Ectodermal cell (in vitro differentiated cells): ENCODE measurements around the gene ARHGEF12.

Experiments
- H3K27ac ChIP-seq: 2 replicates; pipeline ENCODE4 v1.7.0; 2013; ENCODE audit warnings: mild to moderate bottlenecking, low read depth, low read length; ENCODE audit not compliant: insufficient read depth, poor library complexity, severe bottlenecking
- H3K27me3 ChIP-seq: 2 replicates; pipeline ENCODE4 v1.7.0; 2013; ENCODE audit warnings: mild to moderate bottlenecking, low read length; ENCODE audit not compliant: insufficient read depth, control insufficient read depth, poor library complexity, severe bottlenecking
- H3K36me3 ChIP-seq: one replicate; pipeline ENCODE4 v1.7.0; 2013; ENCODE audit warnings: low read length; ENCODE audit not compliant: control insufficient read depth, insufficient read depth
- H3K4me1 ChIP-seq: one replicate; pipeline ENCODE4 v1.7.0; 2013; ENCODE audit warnings: low read length; ENCODE audit not compliant: control insufficient read depth, insufficient read depth
- H3K4me3 ChIP-seq: 2 replicates; pipeline ENCODE4 v1.7.0; 2013; ENCODE audit warnings: low read depth, low read length, control low read depth; ENCODE audit not compliant: insufficient read depth
- H3K9me3 ChIP-seq: 2 replicates; pipeline ENCODE4 v1.7.0; 2013; ENCODE audit warnings: mild to moderate bottlenecking, low read length, moderate library complexity; ENCODE audit not compliant: control insufficient read depth
- WGBS, 2 experiments: methylation state at CpG; one replicate each; pipeline ENCODE4 v1.1.7; 2013; ENCODE audit warnings: missing lambda C conversion rate in 2 of 2; 5-methylcytosine and 5-hydroxymethylcytosine counted together

ARHGEF12 gene

GRCh38 chr11:120331301-120331996 lies 4.8 kb upstream of the ARHGEF12 start:
- Histone ChIP-seq H3K36me3 (peaks cover 8% of the 10 kb centered on the region), H3K27me3 (no peaks in the 10 kb centered on the region), H3K9me3 (no peaks in the 10 kb centered on the region), H3K4me3 (no peak overlapping the region), H3K4me1 (peaks cover 2% of the 10 kb centered on the region), H3K27ac (no peak overlapping the region)
- whole genome bisulfite sequencing, 2 experiments, result 93 to 97% methylated on average over 2 of the region's 2 CpGs

DNA sequence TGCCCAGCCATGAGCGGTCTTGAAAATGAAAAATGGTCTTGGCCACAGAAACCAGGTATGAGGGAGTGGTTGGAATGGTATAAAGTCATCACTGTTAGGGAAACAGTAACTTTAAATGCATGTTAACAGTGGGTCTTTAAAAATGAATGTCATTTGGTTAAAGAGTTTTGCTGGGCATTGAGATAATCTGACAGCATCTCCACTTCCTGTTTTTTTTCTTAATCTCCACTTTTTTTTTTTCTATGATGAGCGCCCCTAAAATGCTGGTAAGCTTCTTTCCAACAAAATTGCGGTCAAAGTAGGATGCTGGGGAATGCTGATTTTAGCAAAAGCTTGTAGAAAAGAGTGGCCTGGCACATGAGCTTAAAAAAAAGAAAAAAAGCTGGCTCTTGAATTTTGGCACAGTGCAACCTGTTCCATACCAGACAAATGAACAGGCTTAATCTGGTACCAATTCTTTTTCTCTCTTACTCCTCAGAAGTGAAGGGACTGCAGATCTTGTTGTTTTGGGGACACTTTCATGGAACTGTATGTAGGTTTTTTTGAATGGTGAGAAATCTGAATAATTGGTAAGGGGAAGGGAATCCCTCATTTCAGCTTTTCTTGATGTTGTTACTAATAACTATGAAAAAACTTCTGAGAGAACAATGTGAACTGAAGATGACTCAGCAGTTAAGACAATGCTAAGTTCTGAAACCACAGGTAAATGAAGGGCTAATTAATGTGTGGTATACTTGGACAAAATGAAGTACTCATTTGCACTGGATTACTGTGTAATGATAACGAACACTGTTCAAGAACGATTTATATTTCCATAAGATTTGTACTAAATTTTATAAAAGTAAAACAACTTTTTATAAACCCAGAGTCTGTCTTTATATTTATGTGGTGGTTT lies 3.1 kb upstream of the ARHGEF12 start:
- 95 to 98% methylated on average over 3 of the region's 5 CpGs for WGBS, 2 experiments
- Histone ChIP-seq H3K27ac (no peak overlapping the region), H3K4me1 (no peaks in the 10 kb centered on the region)

DNA sequence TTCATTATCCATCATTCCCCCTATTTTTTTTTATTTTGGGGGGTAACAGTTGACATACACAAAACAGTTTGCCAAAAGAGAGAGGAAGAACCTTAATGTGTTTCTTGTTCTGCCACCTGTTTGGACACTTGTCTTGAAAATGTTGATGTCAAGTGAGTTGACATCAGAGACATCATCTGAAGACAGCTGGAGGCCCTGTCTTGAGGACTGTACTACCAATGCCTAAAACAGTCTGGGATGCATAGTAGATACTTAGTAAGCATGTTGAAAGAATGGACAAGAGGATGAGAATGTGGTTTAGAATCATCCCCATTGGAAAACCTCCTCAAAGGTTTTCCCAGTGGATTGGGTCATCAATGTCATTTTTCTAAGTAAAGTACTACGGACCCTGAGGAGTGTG lies 2.4 kb upstream of the ARHGEF12 start:
- peaks cover 8% of the 10 kb centered on the region for H3K36me3 ChIP-seq
- H3K9me3 ChIP-seq, result no peaks in the 10 kb centered on the region
- H3K4me1 ChIP-seq, result no peaks in the 10 kb centered on the region
- 93 to 94% methylated on average over 1 of the region's 1 CpG for WGBS, 2 experiments
- no peaks in the 10 kb centered on the region for H3K27me3 ChIP-seq
- no peak overlapping the region for H3K4me3 ChIP-seq
- H3K27ac ChIP-seq, result no peak overlapping the region

More for the DNA sequence above, 3.1 kb upstream of the ARHGEF12 start:
- Histone ChIP-seq H3K36me3 (peaks cover 8% of the 10 kb centered on the region), H3K9me3 (no peaks in the 10 kb centered on the region), H3K27me3 (no peaks in the 10 kb centered on the region), H3K4me3 (no peak overlapping the region)

DNA sequence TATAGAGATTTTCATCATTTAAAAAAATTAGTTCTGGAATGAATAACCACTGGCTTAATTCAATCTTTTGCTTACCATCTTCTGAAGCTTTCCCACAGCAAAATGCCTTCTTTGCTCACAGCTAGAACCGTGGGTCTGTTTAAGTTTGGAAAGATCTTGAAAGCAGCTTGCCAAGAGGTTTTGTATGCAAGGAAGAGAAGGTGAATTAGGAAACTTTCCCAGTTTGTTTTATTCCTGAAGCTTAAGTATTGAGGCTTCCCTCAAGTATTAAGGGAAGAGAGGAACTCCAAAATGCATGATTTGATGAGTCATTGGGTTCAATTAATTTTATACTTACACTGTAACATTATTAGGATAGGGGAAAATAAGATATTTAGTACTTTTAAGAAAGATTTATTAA lies 1.9 kb upstream of the ARHGEF12 start:
- Histone ChIP-seq H3K9me3 (no peaks in the 10 kb centered on the region), H3K27me3 (no peaks in the 10 kb centered on the region), H3K4me1 (peaks cover 2% of the 10 kb centered on the region), H3K4me3 (no peak overlapping the region), H3K36me3 (peaks cover 8% of the 10 kb centered on the region), H3K27ac (no peak overlapping the region)
- 50 to 74% methylated on average over 1 of the region's 1 CpG for WGBS, 2 experiments

- H3K27me3 ChIP-seq, result no peaks in the 10 kb centered on the region
- H3K27ac ChIP-seq, result no peak overlapping the region
- peaks cover 8% of the 10 kb centered on the region for H3K4me1 ChIP-seq
- H3K36me3 ChIP-seq, result peaks cover 8% of the 10 kb centered on the region
- H3K9me3 ChIP-seq, result no peaks in the 10 kb centered on the region
- WGBS, 2 experiments, result 5 to 14% methylated on average over 8 of the region's 8 CpGs
- peak overlapping the region; percentile 91 for H3K4me3 ChIP-seq
Measured at GRCh38 chr11:120334894-120335462, 1.2 kb upstream of the ARHGEF12 start.

DNA sequence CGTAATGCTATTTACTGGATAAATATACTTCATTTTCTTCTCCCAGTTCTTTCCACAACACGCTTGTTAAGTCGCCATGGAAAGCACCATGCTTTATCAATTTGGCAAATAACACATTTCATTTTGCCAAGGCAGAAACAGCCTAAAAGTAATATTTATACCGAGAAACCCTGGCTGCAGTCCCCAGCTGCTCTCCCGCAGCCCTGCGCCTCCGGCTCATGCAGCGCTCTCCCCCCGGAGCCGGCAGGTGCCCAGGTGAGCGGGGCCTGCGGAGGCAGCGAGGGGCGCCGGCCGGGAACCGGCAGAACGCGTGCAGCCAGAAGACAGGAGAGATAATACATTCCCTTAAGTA lies 681 bp upstream of the ARHGEF12 start:
- Histone ChIP-seq H3K36me3 (peaks cover 8% of the 10 kb centered on the region), H3K27ac (no peak overlapping the region), H3K27me3 (no peaks in the 10 kb centered on the region), H3K9me3 (no peaks in the 10 kb centered on the region), H3K4me1 (peaks cover 8% of the 10 kb centered on the region), H3K4me3 (peak overlapping the region; percentile 91)
- 3 to 4% methylated on average over 19 of the region's 19 CpGs for WGBS, 2 experiments

DNA sequence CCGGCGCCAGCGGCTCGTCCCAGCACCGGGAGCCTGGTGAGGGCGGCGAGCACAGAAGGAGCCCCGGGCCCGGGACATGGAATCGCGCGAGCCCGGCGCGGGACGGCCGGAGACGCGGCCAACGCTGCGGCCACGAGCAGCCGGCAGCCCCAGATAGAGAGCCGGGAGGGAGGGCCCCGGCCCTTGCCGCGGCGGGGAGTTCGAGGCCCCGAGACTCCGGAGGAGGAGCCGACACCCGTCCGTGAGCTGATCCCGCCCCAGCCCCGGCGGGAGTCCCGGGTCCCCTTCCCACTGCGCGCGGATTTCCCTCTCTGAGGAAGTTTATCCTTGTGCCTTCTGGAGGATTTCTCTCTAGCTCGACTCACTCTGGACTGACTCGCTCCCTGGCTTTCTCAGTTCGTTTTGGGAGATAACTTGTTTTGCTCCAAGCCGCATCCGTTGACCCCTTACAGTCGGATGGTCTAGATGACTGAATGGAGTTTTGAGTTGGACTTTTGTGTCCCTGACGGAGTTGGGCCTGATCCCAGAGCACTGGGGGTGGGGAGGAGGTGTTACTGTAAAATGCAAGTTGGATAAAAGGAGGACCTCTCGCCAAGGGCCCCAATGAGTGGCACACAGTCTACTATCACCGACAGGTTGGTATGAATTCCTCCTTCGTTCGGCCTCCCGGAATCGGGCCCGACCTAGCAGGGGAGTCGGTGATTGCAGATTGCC lies 585 bp downstream of the ARHGEF12 start:
- no peaks in the 10 kb centered on the region for H3K27me3 ChIP-seq
- no peaks in the 10 kb centered on the region for H3K9me3 ChIP-seq
- peak overlapping the region; percentile 61 for H3K27ac ChIP-seq
- H3K4me1 ChIP-seq, result peaks cover 8% of the 10 kb centered on the region
- H3K36me3 ChIP-seq, result no peaks in the 10 kb centered on the region
- WGBS, 2 experiments, result 0% methylated on average over 56 of the region's 56 CpGs
- H3K4me3 ChIP-seq, result peak overlapping the region; percentile 91

DNA sequence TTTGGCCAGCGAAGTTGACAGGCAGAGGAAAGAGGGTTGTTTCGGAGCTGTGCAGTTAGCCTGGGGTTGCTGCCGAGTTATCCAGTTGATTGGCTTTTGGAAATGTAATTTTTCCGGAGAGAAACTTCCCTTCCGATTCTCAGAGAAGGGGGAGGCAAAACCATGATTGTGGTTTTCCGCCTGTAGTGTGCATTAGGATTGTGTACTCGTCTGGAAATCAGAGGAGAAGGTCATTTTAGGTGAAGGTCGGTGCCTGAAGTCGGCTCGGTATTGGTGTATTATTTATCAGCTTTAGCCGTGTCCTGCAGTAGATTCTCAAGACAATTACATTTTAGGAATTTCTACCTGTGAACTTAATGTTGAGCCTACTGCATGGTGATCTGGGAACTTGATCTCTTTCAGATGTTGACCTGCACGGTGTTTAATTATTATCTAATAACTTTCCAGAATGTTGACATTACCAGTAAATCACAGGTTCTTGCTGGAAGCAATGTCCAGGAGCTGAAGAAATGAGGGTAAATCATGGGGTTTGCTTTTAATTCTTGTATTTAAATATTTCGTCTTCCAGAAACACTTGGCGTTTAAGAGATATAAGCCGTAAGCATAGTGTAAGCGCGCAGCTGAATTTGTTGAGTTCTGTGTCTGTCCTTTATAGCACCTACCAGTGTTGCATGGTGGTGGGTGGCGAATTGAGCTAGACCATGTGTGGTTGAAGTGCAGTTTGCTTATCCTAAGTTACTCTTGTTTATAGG lies 1.3 kb downstream of the ARHGEF12 start:
- H3K36me3 ChIP-seq, result no peaks in the 10 kb centered on the region
- WGBS, 2 experiments, result 16 to 18% methylated on average over 17 to 18 of the region's 18 CpGs
- H3K27ac ChIP-seq, result peak overlapping the region; percentile 61
- H3K4me3 ChIP-seq, result peak overlapping the region; percentile 91
- H3K27me3 ChIP-seq, result no peaks in the 10 kb centered on the region
- peaks cover 8% of the 10 kb centered on the region for H3K4me1 ChIP-seq
- no peaks in the 10 kb centered on the region for H3K9me3 ChIP-seq

GRCh38 chr11:120338107-120338933 lies 2.1 kb downstream of the ARHGEF12 start:
- Histone ChIP-seq H3K9me3 (no peaks in the 10 kb centered on the region), H3K4me1 (peaks cover 8% of the 10 kb centered on the region), H3K27ac (no peak overlapping the region), H3K27me3 (no peaks in the 10 kb centered on the region), H3K36me3 (no peaks in the 10 kb centered on the region), H3K4me3 (peak overlapping the region; percentile 91)
- WGBS, 2 experiments, result 69 to 70% methylated on average over 4 to 7 of the region's 7 CpGs
